B cell (primary cell): ENCODE measurements around the gene MMS22L.

Source experiments
- CTCF ChIP-seq: fragments of 200-600 bp; IDR thresholded peaks from one replicate; pipeline ENCODE4 v1.8.0; 2022; ENCODE audit warnings: antibody characterized with exemption, mild to moderate bottlenecking
- EZH2 ChIP-seq: IDR thresholded peaks from 2 replicates; pipeline ENCODE4 v1.6.1; 2012; ENCODE audit warnings: borderline replicate concordance, low read depth, mild to moderate bottlenecking, moderate library complexity, low read length; ENCODE audit not compliant: insufficient read depth, poor library complexity, severe bottlenecking

GRCh38 chr6:97305414-97306066, 22.5 kb upstream of the MMS22L start:
- TF ChIP-seq CTCF (no peak), EZH2 (no peak)
